HG02970 (cell line): ENCODE measurements around the gene CETN1.

Source experiments
- ATAC-seq: cut with Tn5 transposase; IDR thresholded peaks from one replicate; pipeline ENCODE4 v1.9.1; 2021; ENCODE audit warnings: mild to moderate bottlenecking, moderate library complexity, moderate number of reproducible peaks; ENCODE audit not compliant: unreplicated experiment, low FRiP score

CETN1 gene

GRCh38 chr18:574865-575645 lies 5.1 kb upstream of the CETN1 start:
- no peak for ATAC-seq

DNA sequence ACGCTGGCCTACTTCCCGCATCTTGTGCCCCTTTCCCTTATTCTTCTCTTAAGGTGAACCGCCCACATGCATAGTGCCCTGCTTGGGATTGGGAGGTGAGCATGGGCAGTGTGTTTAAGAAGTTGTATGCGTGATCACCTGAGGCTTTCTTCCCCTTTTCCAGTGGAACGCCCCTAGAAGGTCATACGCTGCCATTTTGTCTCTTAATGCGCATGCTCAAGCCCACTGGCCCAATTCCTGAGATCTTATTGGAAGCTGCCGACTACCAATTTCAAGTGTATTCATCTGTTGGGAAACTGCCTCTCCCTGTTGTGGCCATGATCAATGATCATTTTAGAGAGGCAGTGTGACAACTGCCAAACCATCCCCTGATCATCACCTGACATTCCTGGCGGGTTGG lies 3.3 kb upstream of the CETN1 start:
- no peak for ATAC-seq

- no peak for ATAC-seq
Measured at GRCh38 chr18:577643-578375, 2.4 kb upstream of the CETN1 start.

DNA sequence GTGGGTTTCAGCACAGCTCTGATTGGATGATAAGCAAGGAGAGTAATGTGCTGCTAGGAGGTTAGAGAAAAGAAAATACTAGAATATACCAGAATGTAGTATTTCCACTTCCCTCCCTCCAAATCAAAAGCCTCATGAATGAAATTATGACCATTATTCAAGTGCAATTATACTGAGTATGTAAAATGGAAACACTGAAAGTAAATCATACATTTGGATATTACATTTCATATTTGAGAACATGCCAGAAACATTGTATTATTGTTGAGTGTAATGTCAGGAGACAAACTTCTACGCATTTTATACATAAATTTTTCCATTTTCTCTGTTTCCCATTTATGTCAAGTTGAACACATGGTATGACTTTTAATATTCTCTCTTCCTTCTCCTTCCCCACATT lies 942 bp upstream of the CETN1 start:
- no peak for ATAC-seq

DNA sequence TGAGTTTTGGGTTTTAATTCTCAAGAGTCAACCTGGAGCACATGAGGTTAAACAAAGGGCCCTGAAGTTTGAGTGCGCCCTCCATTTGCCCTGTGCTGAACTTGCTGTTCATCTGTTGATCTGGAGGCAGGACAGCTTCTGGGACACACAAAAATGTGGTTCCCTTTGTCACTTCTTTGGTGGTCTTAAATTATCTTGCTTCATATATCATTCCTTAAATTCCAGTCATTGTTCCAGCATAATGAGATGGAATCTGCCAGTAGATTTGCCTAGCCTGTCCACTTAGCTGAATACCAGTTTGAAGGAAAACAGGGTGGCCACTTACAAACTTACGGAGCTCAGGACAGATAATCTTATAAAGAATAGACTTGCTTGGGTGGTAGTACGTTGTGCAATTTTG lies 916 bp downstream of the CETN1 start:
- no peak for ATAC-seq

GRCh38 chr18:582465-582864 lies 2.3 kb downstream of the CETN1 start:
- no peak for ATAC-seq

GRCh38 chr18:595068-595467 lies 14.9 kb downstream of the CETN1 start:
- ATAC-seq = no peak

DNA sequence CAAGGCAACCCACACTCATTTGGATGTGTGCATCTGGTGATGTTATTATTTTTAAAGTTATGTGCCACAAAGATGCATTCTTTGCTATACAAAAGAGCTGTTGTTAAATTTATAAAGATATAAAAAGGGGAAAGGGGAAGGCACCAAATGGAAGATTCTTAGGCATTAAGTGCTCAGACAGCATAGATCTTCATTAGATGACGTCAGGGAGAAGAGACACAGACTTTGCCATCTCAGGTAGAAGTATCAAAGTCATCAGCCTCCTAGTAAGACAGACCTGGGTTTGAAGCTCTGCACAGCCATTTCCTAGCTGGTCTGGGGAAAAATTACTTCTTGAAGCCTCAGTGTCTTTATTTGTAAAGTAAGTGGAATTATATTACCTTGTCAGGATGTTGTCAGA lies 15.4 kb downstream of the CETN1 start:
- no peak for ATAC-seq

- peak; percentile 23 for ATAC-seq
Measured at GRCh38 chr18:596288-596881, 16.2 kb downstream of the CETN1 start.

- ATAC-seq = no peak
Measured at GRCh38 chr18:598124-598589, 18.0 kb downstream of the CETN1 start.

DNA sequence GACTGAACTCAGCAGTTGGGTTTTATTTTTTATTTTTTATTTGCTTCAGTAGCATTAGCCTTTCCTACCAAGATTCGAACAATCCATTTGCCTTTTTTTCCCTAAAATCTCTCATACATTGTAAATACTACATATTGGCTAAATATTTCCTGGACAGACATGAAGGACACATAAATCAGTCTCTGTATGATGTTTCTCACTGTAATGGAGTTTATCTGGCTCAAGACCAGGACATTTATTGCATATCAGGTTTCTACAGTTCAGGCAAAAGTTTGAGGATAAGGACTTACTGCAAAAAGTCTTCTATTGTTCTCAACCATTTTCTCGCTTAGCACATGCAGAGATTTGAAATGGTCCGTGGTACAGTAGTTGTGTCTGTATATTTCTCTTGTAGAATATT lies 19.9 kb downstream of the CETN1 start:
- no peak for ATAC-seq

- ATAC-seq = no peak
Measured at GRCh38 chr18:604771-605170, 24.6 kb downstream of the CETN1 start.

DNA sequence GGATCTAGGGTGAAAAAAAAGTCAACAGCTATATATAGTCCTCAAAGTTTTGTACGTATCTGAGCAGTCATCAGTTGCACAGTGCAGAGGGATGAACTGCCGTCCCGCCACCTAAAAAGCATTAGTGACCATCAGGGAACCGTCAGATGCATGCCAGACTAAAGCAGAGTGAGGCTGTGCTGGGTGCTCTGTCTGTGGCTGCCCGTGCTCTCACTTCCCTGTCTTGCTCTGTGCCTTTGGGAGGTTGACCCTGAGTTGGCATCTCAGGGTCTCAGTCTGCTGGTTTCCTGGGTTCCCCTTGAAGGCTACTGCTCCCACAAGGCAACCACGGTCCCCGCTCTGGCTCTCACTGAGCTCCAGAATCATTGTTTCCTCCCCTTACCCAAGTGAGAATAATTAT lies 27.8 kb downstream of the CETN1 start:
- ATAC-seq = no peak

DNA sequence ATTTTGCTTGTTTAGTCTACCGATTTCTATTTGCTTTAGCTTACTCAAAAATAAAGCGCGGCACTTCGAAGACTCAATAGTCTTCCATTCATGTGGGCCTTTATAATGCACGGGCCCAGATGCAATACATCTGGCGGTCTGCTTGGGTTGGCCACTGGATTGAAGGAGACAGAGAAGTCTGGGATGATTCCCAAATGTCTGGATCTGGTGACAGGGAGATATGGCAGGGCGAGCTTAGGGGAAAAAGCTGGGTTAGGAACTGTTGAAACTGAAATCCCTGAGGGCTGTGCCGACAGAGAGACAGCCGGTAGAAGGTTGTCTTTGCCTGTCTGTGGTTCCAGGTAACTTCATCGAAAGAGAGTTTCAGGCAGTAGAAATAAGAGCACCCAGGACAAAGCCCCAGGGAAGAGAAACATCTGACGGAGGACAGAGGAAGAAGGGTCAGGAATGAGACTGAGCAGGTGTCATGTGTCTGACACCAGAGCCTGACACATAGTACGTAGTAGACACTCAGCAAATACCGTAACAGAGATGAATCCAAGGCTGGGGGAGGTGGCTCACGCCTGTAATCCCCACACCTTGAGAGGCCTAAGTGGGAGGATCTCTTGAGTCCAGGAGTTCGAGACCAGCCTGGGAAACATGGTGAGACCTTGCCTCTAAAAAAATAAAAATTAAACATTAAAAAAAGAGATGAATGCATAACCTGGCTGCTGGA lies 30.2 kb downstream of the CETN1 start:
- no peak for ATAC-seq

GRCh38 chr18:612156-612555 lies 32.0 kb downstream of the CETN1 start:
- no peak for ATAC-seq

DNA sequence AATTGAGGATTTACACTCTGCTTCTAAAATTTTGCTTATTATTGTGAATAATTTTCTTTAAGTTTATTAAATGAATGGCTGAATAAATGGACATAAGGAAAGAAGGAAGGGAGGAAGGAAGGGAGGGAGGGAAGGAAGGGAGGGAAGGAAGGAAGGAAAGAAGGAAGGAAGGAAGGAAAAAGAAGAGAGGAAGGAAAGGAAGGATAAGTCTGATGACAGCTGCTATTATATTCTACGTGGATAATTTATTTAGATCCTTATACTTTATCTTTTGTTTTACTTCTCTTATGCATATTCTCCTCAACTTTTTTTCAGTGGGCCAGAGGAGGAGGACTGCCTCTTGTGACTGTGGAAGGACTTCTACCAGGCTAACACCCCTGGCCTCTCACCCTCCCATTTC lies 34.0 kb downstream of the CETN1 start:
- ATAC-seq = no peak

DNA sequence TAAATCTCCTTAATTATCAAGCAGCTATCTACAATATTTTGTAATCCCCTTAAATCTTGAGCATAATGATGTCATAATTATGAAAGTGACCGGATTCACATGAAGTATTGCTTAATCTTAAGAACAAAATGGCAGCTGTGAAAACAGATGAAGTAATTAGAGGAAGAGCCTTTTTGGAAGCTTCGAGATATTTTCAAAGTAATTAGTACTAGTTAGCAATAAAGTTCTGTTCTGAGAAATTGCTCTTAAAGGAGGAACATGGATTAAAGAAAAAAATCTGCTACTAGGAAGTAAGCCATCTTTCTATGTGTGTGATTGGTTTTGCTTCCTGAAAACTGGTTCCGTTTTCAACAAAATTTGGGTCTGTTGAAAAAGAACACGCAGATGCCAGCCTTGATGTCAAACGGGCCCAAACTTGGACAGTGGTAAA lies 34.9 kb downstream of the CETN1 start:
- ATAC-seq = no peak

DNA sequence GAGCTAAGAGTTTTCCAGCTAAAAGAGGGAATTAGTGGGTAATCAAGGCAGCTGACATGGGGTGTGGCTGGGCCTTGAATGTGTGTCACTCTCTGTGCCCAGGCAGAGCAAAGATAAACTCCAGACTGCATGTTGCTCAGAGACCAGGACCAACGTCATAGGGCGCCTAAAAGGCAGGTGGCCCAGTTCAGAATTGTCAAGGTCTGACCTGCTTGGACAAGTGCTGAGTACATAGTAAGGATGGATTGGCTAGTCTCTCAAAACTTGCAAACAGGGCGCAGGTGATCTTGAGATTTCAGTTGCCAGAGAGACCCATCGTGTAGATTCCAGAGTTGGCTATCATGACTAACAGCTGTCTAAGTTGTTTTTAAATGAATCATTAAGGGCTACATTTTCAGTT lies 35.6 kb downstream of the CETN1 start:
- no peak for ATAC-seq

DNA sequence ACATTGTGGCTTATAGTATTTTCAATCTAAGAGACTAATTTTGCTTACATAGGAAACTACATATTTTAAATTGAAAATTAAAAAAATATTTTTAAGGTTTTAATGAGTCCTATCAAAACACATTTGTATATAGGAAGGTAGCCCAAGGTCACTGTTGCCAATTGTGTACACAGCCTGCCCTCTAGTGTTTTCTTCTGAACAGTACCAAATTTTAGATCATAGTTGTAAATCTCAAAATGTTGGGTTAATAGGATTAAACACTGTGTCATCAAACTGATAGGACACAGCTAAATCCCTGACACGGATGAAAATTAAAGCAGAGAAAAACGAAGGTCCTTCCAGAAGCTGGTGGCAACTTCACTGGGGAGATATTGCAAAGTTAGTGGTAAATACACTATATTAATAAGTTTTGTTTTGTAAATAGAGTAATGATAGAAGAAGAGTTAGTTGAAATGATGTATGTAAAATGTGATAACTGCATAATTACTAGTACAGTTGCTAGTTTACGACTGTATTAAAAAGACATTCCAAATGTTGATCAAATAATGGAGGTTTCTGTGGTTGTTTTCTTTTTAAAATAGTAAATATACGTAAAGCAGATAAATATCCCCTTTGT lies 36.3 kb downstream of the CETN1 start:
- ATAC-seq = no peak

GRCh38 chr18:617970-618504 lies 37.9 kb downstream of the CETN1 start:
- no peak for ATAC-seq
